Ishikawa (cell line): ENCODE results near the gene SH2D2A.

ENCODE experiments used
- CEBPB ChIP-seq: IDR thresholded peaks from 2 replicates; pipeline ENCODE4 v1.6.1; 2012
- CREB1 ChIP-seq: IDR thresholded peaks from 2 replicates; pipeline ENCODE4 v1.6.1; 2012; ENCODE audit warnings: low read depth
- EGR1 ChIP-seq: IDR thresholded peaks from 2 replicates; pipeline ENCODE4 v1.6.1; 2012
- EP300 ChIP-seq: IDR thresholded peaks from 2 replicates; pipeline ENCODE4 v1.6.1; 2012; ENCODE audit warnings: borderline replicate concordance
- FOXM1 ChIP-seq: IDR thresholded peaks from 2 replicates; pipeline ENCODE4 v1.6.1; 2012; ENCODE audit warnings: low read depth, borderline replicate concordance
- MAX ChIP-seq: IDR thresholded peaks from 2 replicates; pipeline ENCODE4 v1.6.1; 2012
- NFIC ChIP-seq: IDR thresholded peaks from 2 replicates; pipeline ENCODE4 v1.6.1; 2012
- RAD21 ChIP-seq: IDR thresholded peaks from 2 replicates; pipeline ENCODE4 v1.6.1; 2012; ENCODE audit warnings: low read depth
- REST ChIP-seq: IDR thresholded peaks from 2 replicates; pipeline ENCODE4 v1.6.1; 2012; ENCODE audit warnings: low read depth, mild to moderate bottlenecking
- TAF1 ChIP-seq: IDR thresholded peaks from 2 replicates; pipeline ENCODE4 v1.6.1; 2012; ENCODE audit warnings: low read depth, mild to moderate bottlenecking
- TCF12 ChIP-seq: IDR thresholded peaks from 2 replicates; pipeline ENCODE4 v1.6.1; 2012; ENCODE audit warnings: low read depth
- TEAD4 ChIP-seq: IDR thresholded peaks from 2 replicates; pipeline ENCODE4 v1.6.1; 2012
- USF1 ChIP-seq: IDR thresholded peaks from 2 replicates; pipeline ENCODE4 v1.6.1; 2012
- YY1 ChIP-seq: IDR thresholded peaks from 2 replicates; pipeline ENCODE4 v1.6.1; 2012; ENCODE audit warnings: low read depth
- ZBTB7A ChIP-seq: IDR thresholded peaks from 2 replicates; pipeline ENCODE4 v1.6.1; 2012; ENCODE audit warnings: low read depth

The SH2D2A gene

GRCh38 chr1:156772728-156773497 is 43.7 kb downstream of the SH2D2A start:
- TF ChIP-seq TAF1 (no peak), EP300 (no peak), ZBTB7A (no peak), MAX (no peak), RAD21 (no peak), USF1 (no peak), CEBPB (no peak), NFIC (no peak), TEAD4 (no peak), CREB1 (no peak)

GRCh38 chr1:156772222-156772621 is 44.4 kb downstream of the SH2D2A start:
- no peak for TF ChIP-seq REST
- TF ChIP-seq TEAD4 = no peak
- no peak for TF ChIP-seq CEBPB
- no peak for TF ChIP-seq TAF1
- no peak for TF ChIP-seq YY1
- no peak for TF ChIP-seq RAD21
- no peak for TF ChIP-seq USF1
- TF ChIP-seq FOXM1 = no peak
- no peak for TF ChIP-seq EGR1
- TF ChIP-seq MAX = no peak
- TF ChIP-seq TCF12 = no peak
- no peak for TF ChIP-seq EP300
- no peak for TF ChIP-seq NFIC
- no peak for TF ChIP-seq ZBTB7A
- TF ChIP-seq CREB1 = no peak

GRCh38 chr1:156768610-156769295 is 47.9 kb downstream of the SH2D2A start:
- TF ChIP-seq CREB1 = no peak
- TF ChIP-seq NFIC = no peak
- no peak for TF ChIP-seq FOXM1
- no peak for TF ChIP-seq YY1
- no peak for TF ChIP-seq TEAD4

- TF ChIP-seq CREB1 = no peak
- TF ChIP-seq CEBPB = no peak
- no peak for TF ChIP-seq RAD21
- no peak for TF ChIP-seq NFIC
- no peak for TF ChIP-seq TEAD4
- no peak for TF ChIP-seq FOXM1
- no peak for TF ChIP-seq REST
- TF ChIP-seq MAX = no peak
Observed at GRCh38 chr1:156767879-156768604, 48.6 kb downstream of the SH2D2A start.

GRCh38 chr1:156767101-156767878 is 49.4 kb downstream of the SH2D2A start, which contains the start of gene PRCC:
TSS of gene PRCC (plus strand) at chr1:156767535. CDS start at chr1:156767772, 237 bp downstream.
- TF ChIP-seq ZBTB7A (no peak), RAD21 (peak; percentile 26; the same call in 1 of the 2 replicates), REST (no peak), CEBPB (no peak; the same call in 1 of the 2 replicates), FOXM1 (no peak), TAF1 (peak; percentile 72), EP300 (no peak), CREB1 (peak; percentile 84), NFIC (no peak; the same call in 1 of the 2 replicates), USF1 (no peak), TCF12 (peak; percentile 83), TEAD4 (0 out of 2 replicates have a peak, but pooled peaks have one; percentile 30), MAX (no peak), YY1 (peak; percentile 91), EGR1 (peak; percentile 16; the same call in 1 of the 2 replicates)
